ENCODE results near the gene OR51E2. TPM values are rescaled to one million over a fixed set of nuclear protein-coding genes. Genes with fewer than 3 reads are reported as not detected.

The OR51E2 gene
- total RNA-seq, 1 experiment from 2014 or later, result not detected

GRCh38 chr11:4644233-4644632 is 53.4 kb downstream of the OR51E2 start:
- Mint-ChIP-seq H3K36me3 (no peaks in the 10 kb centered on the region), H3K27me3 (ENCODE audit: low read depth) (peaks cover 3% of the 10 kb centered on the region; the same call in 1 of the 2 replicates), H3K27ac (no peak overlapping the region), H3K9me3 (peaks cover 8% of the 10 kb centered on the region; the same call in 1 of the 2 replicates), H3K4me1 (peaks cover 13% of the 10 kb centered on the region), H3K4me3 (no peak overlapping the region)
- ChIA-PET CTCF (no interaction called here), POLR2A (no interaction called here)
- no peak for ATAC-seq
- no peak for TF ChIP-seq ATF2 (CRISPR knock-in tag; IDR thresholded peaks at IDR 0.05; ENCODE audit: borderline replicate concordance, low read depth)
- TF ChIP-seq FOXP4 (CRISPR knock-in tag; IDR thresholded peaks at IDR 0.05), result no peak
- no peak for TF ChIP-seq EMX1 (CRISPR knock-in tag; IDR thresholded peaks at IDR 0.05)
- no peak for TF ChIP-seq CREM (CRISPR knock-in tag; IDR thresholded peaks at IDR 0.05)
- TF ChIP-seq MAX (CRISPR knock-in tag; IDR thresholded peaks at IDR 0.05), result no peak
- TF ChIP-seq, protein P1, sequence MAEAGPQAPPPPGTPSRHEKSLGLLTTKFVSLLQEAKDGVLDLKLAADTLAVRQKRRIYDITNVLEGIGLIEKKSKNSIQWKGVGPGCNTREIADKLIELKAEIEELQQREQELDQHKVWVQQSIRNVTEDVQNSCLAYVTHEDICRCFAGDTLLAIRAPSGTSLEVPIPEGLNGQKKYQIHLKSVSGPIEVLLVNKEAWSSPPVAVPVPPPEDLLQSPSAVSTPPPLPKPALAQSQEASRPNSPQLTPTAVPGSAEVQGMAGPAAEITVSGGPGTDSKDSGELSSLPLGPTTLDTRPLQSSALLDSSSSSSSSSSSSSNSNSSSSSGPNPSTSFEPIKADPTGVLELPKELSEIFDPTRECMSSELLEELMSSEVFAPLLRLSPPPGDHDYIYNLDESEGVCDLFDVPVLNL (CRISPR knock-in tag; IDR thresholded peaks at IDR 0.05; ENCODE audit: borderline replicate concordance, low read depth), result no peak
- TF ChIP-seq TP53 (CRISPR knock-in tag; IDR thresholded peaks at IDR 0.05), result no peak
- no peak for TF ChIP-seq ZNF232 (CRISPR knock-in tag; IDR thresholded peaks at IDR 0.05)
- TF ChIP-seq, protein P2, sequence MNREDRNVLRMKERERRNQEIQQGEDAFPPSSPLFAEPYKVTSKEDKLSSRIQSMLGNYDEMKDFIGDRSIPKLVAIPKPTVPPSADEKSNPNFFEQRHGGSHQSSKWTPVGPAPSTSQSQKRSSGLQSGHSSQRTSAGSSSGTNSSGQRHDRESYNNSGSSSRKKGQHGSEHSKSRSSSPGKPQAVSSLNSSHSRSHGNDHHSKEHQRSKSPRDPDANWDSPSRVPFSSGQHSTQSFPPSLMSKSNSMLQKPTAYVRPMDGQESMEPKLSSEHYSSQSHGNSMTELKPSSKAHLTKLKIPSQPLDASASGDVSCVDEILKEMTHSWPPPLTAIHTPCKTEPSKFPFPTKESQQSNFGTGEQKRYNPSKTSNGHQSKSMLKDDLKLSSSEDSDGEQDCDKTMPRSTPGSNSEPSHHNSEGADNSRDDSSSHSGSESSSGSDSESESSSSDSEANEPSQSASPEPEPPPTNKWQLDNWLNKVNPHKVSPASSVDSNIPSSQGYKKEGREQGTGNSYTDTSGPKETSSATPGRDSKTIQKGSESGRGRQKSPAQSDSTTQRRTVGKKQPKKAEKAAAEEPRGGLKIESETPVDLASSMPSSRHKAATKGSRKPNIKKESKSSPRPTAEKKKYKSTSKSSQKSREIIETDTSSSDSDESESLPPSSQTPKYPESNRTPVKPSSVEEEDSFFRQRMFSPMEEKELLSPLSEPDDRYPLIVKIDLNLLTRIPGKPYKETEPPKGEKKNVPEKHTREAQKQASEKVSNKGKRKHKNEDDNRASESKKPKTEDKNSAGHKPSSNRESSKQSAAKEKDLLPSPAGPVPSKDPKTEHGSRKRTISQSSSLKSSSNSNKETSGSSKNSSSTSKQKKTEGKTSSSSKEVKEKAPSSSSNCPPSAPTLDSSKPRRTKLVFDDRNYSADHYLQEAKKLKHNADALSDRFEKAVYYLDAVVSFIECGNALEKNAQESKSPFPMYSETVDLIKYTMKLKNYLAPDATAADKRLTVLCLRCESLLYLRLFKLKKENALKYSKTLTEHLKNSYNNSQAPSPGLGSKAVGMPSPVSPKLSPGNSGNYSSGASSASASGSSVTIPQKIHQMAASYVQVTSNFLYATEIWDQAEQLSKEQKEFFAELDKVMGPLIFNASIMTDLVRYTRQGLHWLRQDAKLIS (CRISPR knock-in tag; IDR thresholded peaks at IDR 0.05; ENCODE audit: borderline replicate concordance), result no peak
- no peak for TF ChIP-seq FOXJ3 (CRISPR knock-in tag; IDR thresholded peaks at IDR 0.05; ENCODE audit: borderline replicate concordance)
- no peak for TF ChIP-seq MYBL2 (CRISPR knock-in tag; IDR thresholded peaks at IDR 0.05)
- no peak for TF ChIP-seq ZNF121 (CRISPR knock-in tag; IDR thresholded peaks at IDR 0.05)
- no peak for DNase-seq (ENCODE audit: low spot score)

- H3K27ac Mint-ChIP-seq, result no peak within 1 kb of the TSS
- H3K9me3 Mint-ChIP-seq, result peaks cover 8% of the 10 kb centered on the region; the same call in 1 of the 2 replicates
- ATAC-seq (no peak), DNase-seq (ENCODE audit: low spot score) (no peak)
- no peak for TF ChIP-seq ZNF281 (CRISPR knock-in tag; IDR thresholded peaks at IDR 0.05)
- TF ChIP-seq SMAD4 (CRISPR knock-in tag; IDR thresholded peaks at IDR 0.05), result no peak
- ChIA-PET POLR2A (no interaction called here), CTCF (no interaction called here)
- peaks cover 3% of the 10 kb centered on the region; the same call in 1 of the 2 replicates for H3K27me3 Mint-ChIP-seq (ENCODE audit: low read depth)
- no peaks in the 10 kb centered on the region for H3K36me3 Mint-ChIP-seq
- no peak within 1 kb of the TSS for H3K4me3 Mint-ChIP-seq
- H3K4me1 Mint-ChIP-seq, result peaks cover 13% of the 10 kb centered on the region
These were observed 54.0 kb downstream of the OR51E2 start, which contains the start of gene OR51E1 for GRCh38 chr11:4643682-4644081. TSS of gene OR51E1 (plus strand) at chr11:4643982. CDS start at chr11:4652527, 8,545 bp downstream.

Measured in WTC11 (cell line).